Testis (tissue), 2 donors: ENCODE data around the gene C11orf98.

Source experiments
- POLR2A ChIP-seq: fragments of 450-650 bp; IDR thresholded peaks from one replicate; pipeline ENCODE4 v1.6.1; 2017; ENCODE audit warnings: antibody characterized with exemption, mild to moderate bottlenecking, moderate library complexity
- TF ChIP-seq, protein P1 (sequence below), 3 experiments: fragments of 450-650 bp in 2 of 3; fragments of 200-600 bp in 1 of 3; sonication (generic) in 1 of 3; IDR thresholded peaks; one replicate each; pipeline ENCODE4 v1.5.1; 2016 to 2019; ENCODE audit warnings: antibody characterized with exemption in 3 of 3, mild to moderate bottlenecking in 2 of 3, moderate library complexity in 1 of 3

DNA sequence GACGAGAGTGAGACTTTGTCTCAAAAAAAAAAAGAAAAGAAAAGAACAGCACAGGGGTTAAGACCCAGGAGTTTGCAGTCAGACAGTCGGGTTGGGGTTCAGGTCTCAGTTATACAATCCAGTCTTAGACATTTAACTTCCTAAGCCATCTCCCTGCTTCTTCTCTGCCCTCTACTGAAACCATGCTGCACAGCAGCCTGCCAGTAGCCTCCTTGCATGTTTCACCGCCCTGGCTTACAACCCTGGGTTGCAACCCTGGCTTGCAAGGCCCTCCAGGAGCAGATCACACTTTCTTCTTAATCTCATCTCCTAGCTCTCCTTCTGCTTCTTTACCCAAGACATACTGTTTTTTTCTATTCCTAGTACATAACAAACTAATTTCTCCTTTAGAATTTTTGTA is 37.3 kb downstream of the C11orf98 start:
- TF ChIP-seq, protein P1, sequence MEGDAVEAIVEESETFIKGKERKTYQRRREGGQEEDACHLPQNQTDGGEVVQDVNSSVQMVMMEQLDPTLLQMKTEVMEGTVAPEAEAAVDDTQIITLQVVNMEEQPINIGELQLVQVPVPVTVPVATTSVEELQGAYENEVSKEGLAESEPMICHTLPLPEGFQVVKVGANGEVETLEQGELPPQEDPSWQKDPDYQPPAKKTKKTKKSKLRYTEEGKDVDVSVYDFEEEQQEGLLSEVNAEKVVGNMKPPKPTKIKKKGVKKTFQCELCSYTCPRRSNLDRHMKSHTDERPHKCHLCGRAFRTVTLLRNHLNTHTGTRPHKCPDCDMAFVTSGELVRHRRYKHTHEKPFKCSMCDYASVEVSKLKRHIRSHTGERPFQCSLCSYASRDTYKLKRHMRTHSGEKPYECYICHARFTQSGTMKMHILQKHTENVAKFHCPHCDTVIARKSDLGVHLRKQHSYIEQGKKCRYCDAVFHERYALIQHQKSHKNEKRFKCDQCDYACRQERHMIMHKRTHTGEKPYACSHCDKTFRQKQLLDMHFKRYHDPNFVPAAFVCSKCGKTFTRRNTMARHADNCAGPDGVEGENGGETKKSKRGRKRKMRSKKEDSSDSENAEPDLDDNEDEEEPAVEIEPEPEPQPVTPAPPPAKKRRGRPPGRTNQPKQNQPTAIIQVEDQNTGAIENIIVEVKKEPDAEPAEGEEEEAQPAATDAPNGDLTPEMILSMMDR (IDR thresholded peaks at IDR 0.05): no peak
- TF ChIP-seq POLR2A: no peak
